ENCODE measurements around the gene SNTA1.
"Not testable (repeated sequence)": the region's sequence is repeated elsewhere in the genome, so short reads cannot be mapped to it uniquely, and the experiment has no call there.

DNA sequence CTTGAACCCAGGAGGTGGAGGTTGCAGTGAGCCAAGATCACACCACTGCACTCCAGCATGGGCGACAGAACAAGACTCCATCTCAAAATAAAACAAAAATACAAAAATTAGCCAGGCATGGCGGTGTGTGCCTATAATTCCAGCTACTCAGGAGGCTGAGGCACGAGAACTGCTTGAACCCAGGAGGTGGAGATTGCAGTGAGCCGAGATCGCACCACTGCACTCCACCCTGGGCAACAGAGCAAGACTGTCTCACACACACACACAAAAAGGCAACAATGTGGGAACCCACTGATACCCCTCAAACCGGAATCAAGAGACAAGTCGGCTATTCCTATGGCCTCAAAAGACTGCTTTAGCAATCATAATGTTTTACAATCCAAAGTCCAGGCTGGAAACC lies 3.0 kb downstream of the SNTA1 start:
- TF ChIP-seq, protein P1, sequence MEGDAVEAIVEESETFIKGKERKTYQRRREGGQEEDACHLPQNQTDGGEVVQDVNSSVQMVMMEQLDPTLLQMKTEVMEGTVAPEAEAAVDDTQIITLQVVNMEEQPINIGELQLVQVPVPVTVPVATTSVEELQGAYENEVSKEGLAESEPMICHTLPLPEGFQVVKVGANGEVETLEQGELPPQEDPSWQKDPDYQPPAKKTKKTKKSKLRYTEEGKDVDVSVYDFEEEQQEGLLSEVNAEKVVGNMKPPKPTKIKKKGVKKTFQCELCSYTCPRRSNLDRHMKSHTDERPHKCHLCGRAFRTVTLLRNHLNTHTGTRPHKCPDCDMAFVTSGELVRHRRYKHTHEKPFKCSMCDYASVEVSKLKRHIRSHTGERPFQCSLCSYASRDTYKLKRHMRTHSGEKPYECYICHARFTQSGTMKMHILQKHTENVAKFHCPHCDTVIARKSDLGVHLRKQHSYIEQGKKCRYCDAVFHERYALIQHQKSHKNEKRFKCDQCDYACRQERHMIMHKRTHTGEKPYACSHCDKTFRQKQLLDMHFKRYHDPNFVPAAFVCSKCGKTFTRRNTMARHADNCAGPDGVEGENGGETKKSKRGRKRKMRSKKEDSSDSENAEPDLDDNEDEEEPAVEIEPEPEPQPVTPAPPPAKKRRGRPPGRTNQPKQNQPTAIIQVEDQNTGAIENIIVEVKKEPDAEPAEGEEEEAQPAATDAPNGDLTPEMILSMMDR (IDR thresholded peaks at IDR 0.05): not testable (repeated sequence)
- not testable (repeated sequence) for TF ChIP-seq POLR2A (IDR thresholded peaks at IDR 0.05)

Data from esophagus squamous epithelium (tissue), 4 donors.